ENCODE data around the gene RIN3. TPM values are rescaled to one million over a fixed set of nuclear protein-coding genes. Genes with fewer than 3 reads are reported as not detected.

The RIN3 gene
- total RNA-seq, 1 experiment from 2014 or later: 1.7 TPM

DNA sequence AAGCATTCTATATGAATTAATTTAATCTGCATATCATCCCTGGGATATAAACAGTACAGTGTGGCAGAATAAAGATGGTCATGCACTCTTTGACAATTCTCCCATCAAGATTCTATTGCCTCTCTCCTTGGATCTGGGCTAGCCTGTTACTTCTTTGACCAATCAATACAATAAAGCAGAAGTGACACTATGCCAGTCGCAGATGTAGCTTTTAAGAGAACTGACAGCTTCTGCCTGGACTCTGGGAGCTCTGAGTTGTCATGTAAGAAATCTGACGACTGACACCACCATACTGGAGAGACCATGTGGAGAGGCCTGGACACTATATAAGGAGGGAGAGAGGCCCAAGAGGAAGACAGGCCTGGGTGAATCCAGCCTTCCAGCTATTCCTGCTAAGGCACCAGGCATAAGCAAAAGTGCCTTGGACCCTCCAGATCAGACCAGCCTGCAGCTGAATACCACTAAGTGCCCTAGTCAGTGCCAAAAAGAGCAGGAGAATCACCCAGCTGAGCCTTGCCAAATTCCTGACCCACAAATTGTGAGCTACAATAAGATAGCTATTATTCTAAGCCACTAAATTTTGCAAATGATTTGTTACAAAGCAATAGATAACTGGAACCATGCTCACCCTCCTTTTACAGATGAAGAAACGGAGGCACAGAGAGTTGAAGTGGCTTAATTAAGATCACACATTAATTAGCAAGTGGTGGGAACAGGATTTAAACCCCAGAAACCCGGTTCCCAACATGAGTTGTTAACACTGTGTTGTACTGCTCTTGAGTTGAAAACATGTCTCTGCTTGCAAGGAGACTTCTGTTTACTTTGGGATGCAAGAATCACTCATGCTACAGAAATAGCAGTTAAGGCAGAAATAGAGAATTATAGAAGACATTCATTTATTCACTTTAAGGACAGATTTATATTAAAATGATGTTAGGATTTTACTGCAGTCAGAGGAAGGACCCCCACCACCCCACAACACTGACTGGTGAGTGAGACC is 84.6 kb downstream of the RIN3 start:
- no peak for DNase-seq (ENCODE audit: low spot score)

DNA sequence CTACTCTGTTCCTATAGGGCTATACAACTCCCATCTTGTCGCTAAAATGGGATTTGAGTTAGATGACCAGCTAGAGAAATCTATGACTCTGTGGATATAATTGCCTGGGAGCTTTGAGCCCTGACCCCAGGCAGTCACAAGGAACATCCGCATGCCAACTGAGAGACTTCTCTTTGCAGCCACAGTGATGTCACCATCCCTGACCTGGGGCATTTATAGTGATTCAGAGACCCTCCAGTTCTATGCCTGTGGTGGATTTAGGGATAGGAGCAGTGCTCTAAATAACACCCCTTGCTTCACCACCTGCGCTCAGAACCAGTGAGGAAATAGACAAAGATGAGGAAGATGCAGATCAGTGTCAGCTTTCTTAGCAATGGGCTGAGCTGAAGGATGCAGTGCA is 86.2 kb downstream of the RIN3 start:
- no peak for DNase-seq (ENCODE audit: low spot score)

DNA sequence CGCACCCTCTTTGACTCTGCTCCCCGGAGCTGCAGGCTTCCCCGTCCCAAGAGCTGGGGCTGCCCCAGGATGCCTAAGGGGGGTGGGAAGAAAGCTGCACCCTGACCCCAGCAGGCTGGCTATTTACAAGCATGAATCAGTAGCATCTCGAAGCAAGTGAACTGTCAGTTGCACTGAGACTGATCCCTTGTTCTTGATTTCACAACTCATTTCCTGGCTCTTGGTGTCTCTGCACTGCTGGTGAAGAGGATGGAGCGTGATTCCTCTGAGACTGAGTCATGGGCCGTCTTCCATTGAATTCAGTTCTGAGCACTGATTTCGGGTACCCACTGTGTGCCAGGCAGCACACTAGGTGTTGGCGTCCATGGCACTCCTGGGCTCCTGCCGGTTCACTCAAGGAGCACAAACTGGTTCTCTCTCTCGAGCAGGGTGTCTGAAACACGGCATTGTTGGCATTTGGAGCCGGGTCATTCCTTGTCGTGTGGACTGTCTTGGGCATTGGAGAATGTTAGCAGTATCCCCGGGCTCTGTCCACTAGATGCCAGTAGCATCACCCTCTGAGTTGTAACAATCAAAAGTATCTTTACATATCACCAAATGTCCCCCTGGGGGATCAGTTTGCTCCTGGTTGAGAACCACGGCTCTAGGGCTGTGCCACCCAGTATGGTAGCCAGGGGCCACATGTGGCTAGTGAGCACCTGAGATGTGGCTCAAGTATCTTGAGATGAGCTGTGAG is 86.9 kb downstream of the RIN3 start:
- no peak for DNase-seq (ENCODE audit: low spot score)

DNA sequence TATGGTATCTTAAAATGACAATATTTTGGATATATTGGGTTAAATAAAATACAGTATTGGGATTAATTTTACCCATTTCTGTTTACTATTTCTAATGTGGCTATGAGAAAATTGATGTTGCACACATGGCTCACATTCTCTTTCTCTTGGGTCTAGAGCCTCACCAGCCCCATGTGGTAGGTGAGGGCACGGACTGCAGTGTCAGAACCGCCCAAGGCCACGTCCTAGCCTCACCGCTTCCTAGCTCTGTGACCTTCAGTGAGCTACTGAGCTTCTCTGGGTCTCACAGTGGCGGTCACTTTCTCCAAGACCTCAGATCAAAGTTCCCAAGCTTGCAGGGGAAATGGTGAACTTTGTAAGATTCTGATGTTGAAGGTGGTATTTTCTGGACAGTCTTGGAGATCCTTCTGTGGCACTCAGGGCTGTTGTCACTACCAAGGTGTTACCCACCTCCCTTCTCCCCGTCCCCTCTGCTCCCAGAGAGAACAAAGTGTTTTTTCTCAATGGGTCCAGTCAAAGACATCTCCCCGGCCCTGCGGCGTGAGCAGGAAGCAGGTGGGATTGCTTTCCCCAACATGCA is 87.6 kb downstream of the RIN3 start:
- DNase-seq (ENCODE audit: low spot score): no peak

DNA sequence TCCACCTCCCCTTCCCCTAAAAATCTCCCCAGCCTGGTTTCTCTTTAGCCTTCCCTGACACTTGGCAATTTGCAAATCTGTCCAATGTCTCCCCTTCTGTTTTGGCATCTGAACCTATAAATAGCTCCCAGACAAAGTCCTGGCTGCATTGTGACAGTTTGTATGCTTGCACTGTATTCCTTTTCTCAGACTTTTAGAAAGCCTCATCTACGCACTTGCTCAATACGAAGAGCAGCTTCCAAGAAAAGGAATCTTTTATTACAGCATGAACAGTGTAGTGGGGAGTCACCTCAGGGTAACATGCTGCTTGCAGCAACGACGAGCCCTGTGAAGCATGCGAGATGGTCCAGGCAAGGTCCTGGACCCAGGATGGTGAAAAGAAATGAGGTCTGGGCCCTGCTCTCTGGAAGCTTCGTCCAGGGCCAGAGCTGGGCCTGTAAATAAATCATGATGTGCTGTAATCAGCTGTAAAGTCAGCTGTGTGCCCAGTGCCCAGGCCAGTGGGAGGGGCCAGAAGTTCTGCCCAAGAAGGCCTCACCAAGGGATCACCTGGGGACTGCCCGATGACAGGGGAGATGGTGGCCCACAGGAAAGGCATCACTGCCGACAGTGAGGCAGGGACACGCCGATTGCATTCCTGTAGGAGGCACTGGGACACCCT is 88.3 kb downstream of the RIN3 start:
- no peak for DNase-seq (ENCODE audit: low spot score)

DNA sequence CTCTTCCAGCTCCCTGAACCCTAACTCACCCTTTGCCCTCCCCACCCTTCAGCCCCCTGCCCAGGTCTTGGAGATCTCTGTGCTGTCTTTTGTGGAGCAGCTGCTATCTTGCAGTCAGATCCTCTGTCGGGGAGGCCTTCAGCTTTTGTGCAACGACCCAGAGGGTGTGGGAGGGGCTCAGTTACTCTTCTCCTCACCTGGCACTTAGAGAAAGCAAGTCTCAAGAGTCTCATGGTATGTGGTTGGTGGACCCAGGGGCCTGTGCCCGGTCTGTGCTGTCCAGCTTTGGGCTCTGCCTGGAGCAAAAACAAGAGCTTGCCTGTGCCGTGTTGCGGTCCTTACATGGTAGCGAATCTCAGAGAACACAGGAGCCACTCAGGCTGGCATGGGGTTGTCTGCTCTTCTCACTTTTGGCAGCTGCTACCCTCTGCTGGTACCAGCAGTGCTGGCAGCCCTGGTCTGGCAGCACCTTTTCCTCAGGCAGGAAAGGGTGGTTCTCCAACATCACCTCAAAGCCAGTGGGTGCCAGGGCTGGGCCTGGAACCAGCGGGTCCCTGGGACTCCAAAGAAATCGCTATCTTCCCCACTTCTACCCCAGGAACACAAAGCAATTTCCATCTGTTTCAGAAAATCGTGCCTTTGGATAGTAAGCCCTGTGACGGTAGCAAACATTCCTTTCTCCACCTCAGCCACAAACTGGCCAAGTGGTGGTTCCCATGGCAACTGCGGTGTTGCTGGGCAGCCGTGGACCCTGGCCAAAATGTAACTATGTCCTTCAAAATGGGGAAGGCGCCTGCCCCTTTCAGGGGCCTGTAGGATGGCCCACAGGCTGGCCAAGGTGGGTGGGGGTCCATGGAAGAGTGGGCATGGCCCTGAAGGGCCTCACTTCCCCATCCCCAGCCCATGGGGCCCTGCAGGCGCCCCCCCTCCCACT is 90.0 kb downstream of the RIN3 start:
- peak; percentile 82 for DNase-seq (ENCODE audit: low spot score)

DNA sequence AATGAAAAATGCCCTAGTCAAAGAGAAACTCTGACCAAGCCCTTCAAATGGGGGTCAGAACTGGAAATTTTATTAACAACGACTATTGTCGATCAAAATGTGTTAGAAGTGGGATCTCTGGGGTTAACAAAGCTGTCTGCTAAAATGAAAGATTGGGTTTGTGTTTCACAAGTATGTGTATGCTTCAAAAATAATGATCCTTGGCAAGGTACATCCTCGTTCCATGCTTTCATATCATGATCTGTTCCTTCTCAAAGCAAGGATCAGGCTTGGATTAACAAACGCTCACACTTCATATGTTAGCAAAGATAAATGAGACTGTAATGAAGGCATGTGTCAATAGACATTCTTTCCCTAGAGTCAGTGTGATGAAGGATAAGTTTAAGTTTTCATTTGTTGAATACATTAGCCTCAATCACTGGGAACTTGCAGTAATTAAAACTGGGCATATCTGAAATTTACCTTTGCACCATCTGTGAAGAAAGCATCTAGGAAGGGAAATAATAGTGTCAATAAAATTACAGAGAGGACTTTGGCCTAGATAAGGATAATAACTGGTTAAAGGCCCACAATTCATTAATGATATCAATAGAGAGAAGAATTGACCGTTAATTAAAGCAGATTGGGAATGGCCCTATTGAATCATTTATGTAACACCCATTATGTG is 91.8 kb downstream of the RIN3 start:
- DNase-seq (ENCODE audit: low spot score): no peak

DNA sequence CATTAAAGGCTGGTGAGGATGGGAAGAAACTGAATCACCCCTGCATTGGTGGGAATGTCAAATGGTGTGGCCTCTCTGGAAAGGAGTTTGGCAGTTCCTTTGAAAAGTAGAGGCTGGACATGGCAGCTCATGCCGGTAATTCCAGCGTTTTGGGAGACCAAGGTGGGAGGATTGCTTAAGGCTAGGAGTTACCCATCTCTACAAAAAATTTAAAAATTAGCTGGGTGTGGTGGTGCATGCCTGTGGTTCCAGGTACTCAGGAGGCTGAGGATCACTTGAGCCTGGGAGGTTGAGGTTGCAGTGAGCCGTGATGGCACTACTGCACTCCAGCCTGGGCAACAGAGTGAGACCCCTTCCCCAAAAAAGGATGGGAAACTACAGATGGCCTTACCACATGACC is 93.7 kb downstream of the RIN3 start:
- DNase-seq (ENCODE audit: low spot score): no peak

DNA sequence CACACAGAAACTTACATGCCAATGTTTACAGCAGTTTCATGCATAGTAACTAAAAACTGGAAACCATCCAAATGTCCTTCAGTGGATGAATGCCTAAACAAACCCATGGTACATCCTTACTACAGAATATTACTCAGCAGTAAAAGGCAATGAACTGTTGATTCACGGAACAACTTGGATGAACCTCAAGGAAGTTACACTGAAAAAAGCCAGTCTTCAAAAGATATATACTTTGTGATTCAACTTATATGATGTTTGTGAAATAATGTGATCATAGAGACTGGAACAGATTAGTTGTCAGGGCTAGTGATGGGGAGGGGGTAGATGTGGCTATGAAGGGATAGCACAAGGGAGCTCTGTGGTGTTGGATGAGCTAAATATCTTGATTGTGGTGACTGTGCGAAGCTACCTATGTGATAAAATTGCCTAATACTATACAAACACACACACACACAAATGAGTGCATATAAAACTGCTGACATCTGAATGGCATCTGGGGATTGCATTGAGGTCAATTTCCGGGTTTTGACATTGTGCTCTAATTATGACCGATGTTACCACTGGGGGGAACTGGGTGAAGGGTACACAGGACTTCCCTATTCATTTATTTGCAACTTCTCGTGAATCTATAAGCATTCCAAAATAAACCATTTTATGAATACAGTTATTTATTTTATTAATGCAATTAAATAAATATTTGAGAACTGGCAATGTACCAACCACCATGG is 94.3 kb downstream of the RIN3 start:
- no peak for DNase-seq (ENCODE audit: low spot score)

DNA sequence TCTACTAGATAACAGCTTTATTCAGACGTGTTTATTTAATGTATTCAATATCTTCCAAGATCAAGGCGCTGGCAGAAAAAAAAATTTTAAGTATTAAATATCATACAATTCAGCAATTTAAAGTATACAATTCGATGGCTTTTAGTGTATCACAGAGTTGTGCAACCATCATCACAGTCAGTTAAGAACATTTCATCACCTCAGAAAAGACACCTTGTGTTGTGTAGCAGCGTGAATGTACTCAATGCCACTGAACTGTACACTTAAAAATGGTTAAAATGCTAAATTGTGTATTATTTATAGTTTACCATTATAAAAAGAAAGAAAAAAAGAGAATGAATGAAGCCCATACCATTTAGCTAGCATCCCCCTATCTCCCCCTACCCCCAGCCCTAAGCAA is 96.4 kb downstream of the RIN3 start:
- no peak for DNase-seq (ENCODE audit: low spot score)

DNA sequence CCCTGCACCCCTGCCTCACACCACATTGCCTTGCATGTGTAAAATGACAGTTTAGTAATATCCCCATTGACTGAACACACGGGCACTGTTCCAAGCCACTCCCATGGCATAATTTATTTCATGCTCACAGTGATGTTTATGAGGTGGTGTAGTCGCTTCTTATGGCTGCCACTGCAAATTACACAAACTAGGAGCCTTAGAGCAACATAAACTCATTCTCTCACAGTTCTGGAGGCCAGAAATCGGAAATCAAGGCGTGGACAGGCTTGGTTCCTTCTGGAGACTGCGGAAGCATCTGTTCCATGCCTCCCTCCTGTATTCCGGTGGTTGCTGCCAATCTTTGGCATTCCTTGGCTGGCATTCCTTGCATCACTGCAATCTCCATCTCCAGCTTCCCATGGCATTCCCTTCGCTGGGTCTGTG is 97.3 kb downstream of the RIN3 start:
- no peak for DNase-seq (ENCODE audit: low spot score)

DNA sequence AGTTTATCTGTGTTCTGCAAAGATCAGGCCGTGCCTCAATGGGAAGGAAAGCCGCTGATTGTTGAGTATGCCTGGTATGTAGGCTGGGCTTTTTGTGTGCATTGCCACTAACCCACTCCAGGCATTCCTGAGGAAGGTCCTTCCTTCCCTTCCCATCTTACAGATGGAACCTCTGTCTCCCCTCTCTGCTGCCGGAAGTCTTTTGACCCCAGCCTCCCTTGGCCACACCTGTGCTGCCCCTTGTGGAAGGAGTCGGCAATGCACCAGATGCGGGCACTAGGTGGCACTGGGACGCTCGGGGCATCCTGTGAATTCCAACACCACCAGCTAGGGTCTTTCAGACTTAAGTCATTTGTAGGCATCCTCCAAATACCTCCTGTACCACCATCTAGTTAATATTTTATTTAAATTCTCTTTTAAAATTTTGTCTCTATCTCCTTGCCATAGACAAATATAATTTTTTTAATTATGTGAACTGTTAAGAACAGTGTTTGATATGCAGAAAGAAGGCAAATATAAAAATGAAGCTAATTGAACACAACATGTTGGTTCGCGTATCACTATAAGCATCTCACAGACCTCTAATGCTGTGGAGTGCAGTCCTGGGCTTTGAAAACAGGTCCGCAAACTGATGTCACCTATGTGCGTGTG is 99.6 kb downstream of the RIN3 start:
- DNase-seq (ENCODE audit: low spot score): no peak

DNA sequence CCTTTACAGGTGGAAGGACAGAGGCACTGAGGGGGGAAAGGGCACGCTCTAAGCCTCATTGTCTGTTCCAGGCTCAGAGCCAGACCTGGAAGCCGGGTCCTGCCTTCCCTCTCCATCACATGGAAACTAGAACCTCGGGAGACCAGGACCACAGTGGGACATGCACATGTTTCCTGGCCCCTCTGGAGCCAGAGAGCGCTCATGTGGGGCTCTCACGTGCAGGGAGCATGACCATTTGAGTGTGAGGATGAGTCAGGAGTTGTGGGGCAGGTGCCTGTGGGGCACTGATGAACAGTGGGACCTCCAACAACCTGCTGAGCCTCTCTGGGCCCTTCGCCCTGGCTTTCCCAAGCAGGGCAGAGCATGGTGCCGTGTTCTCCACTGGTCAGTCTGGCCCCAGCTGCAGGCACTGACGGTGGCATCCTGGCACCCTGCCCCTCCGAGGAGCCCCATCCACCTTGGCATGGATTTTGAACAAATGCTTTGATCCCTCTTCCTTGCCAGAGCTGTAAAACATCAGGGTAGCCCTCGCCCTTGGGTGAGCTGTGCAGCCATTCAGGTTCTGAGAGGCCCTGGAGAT is 100.2 kb downstream of the RIN3 start:
- DNase-seq (ENCODE audit: low spot score): no peak

DNA sequence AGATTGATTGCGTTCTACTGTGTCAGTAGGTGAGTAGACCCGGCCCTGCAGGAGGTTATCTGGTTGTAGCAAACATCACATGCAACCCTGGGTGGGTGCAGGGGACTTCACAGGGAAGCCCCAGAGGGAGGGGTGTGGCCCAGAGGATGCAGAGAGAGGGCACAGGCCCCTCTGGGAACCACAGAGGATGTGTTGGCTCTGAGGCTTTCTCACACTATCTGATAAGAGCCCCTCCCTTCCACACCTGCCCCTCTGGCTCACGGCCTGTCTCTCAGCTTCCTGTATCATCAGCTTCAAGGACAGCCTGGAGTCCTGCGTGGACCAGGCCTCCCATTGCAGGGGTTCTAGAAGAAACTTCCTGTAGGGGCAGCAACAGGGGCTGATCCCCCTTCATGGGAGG is 101.9 kb downstream of the RIN3 start:
- no peak for DNase-seq (ENCODE audit: low spot score)

DNA sequence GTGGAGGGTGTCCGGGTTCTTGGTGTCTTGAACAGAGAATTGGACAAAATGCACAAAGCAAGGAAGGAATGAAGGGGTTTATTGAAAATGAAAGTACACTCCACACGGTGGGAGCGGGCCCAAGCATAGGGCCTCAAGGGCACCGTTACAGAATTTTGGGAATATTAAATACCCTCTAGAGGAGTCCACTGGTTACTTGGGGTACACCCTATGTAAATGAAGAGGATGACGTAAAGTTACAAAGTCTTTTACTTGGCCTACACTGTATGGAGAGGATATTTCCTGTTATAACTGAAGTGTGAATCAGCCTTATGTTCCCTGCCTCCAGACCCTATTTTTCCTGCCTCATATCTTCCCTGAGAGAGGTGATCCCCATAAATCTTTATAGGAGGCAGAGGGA is 102.6 kb downstream of the RIN3 start:
- DNase-seq (ENCODE audit: low spot score): no peak

DNA sequence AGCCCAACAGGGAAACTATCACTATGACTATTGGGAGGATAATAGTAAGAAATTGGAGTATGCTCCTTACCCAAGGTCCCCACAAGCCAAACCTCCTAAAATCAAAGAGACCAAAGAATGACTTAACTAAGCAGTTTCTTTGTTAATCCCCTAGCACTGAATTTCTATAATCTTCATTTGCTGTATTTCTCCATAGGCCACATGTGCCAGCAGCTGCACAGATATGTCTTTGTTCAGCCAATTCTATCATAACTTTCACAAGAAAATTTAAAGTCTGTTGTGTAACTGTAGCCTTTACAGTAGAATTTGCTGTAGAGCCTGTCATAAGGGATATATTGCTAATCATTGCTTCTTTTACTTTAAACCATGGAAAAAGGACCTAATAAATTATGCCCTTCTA is 104.0 kb downstream of the RIN3 start:
- DNase-seq (ENCODE audit: low spot score): no peak

DNA sequence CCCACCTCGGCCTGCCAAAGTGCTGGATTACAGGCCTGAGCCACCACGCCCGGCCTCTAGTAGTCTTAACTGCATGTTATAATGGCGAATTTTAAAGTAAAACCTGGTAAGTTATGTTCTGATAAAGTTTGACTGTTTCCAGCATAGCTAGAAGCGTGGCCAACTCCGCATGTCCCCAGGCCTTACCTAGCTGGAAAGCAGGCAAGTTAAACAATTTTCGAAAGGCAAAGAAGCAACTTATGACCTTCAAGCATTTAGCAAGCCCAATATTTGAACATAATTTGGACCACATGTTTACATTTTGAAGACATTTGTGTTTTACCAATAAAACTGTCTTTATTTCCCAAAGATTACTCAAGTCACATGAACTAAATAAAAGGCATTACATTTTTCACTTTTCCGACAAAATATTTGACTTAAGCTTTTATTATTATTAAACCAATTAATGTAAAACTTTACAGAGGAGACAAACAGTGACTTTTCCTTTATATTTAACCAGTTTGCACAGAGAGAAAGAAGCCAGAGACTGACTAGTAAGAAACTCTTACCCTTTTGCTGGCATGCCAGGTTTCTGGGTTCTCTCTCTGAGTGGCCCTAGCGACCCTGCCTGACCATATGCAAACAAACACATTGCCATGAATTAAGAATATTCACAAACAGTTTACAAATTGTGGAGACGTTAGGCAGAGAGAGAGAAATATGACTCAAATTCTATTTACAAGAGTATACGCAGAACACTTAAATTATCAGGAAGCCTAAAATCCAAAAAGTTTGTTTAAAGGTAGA is 106.3 kb downstream of the RIN3 start:
- no peak for DNase-seq (ENCODE audit: low spot score)

DNA sequence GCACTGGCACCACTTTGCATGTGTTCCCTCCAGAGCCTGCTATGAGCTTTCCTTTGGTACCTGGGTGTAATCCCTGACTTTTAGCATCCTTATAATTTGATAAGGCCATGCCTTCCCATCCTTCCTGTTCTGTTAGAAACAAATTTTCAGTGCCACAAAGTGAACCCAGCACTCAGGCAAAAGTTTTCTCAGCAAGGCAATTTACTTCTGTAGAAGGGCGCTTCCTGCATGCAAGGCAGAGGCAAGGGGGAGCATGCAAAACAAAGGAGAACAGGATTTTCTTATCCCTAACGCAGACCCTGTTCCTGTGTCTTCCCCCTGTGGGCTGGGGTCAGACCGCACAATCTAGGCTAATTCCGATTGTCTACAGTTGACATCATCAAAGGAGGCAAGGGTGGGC is 108.7 kb downstream of the RIN3 start:
- no peak for DNase-seq (ENCODE audit: low spot score)
